Suprapubic skin (tissue), 4 donors: Measurements from ENCODE around the gene ABCF3. TPM values are rescaled to one million over a fixed set of nuclear protein-coding genes. Genes with fewer than 3 reads are reported as not detected.

Source experiments
- DNase-seq, 2 donors: peaks; one replicate each; pipeline ENCODE4 v3.0.0-alpha.2; 2019; ENCODE audit warnings: low spot score in 2 of 2
- H3K27ac ChIP-seq: fragments of 200-600 bp; sonication (generic); one replicate; pipeline ENCODE4 v1.5.1; 2019
- H3K27me3 ChIP-seq: fragments of 200-600 bp; sonication (generic); one replicate; pipeline ENCODE4 v1.5.1; 2019
- H3K36me3 ChIP-seq: fragments of 200-600 bp; sonication (generic); one replicate; pipeline ENCODE4 v1.5.1; 2019
- H3K4me1 ChIP-seq: fragments of 200-600 bp; sonication (generic); one replicate; pipeline ENCODE4 v1.5.1; 2019
- H3K4me3 ChIP-seq: fragments of 200-600 bp; sonication (generic); one replicate; pipeline ENCODE4 v1.5.1; 2019; ENCODE audit warnings: mild to moderate bottlenecking
- H3K9me3 ChIP-seq: fragments of 200-600 bp; sonication (generic); one replicate; pipeline ENCODE4 v1.5.1; 2019
- EP300 ChIP-seq: sonication (generic); formaldehyde crosslinking; IDR thresholded peaks from one replicate; pipeline ENCODE4 v1.6.1; 2017; ENCODE audit warnings: antibody characterized with exemption
- POLR2A ChIP-seq, 2 donors: fragments of 450-650 bp; IDR thresholded peaks; one replicate each; pipeline ENCODE4 v1.6.1; 2017; ENCODE audit warnings: antibody characterized with exemption in 2 of 2, mild to moderate bottlenecking in 2 of 2, moderate library complexity in 2 of 2
- POLR2AphosphoS5 ChIP-seq, 3 donors: sonication (generic); formaldehyde crosslinking; IDR thresholded peaks; one replicate each; pipeline ENCODE4 v1.6.1; 2017; ENCODE audit warnings: antibody characterized with exemption in 3 of 3
- WGBS: methylation state at CpG from one replicate; pipeline ENCODE4 v1.1.5; 2018; 5-methylcytosine and 5-hydroxymethylcytosine counted together
- total RNA-seq, 4 donors: library from RNA; depleted of rRNA; stranded (reverse); fragments of >200 nt; gene quantifications; one replicate each; pipeline ENCODE4 v1.1.0, GENCODE V29; 2016
- TF ChIP-seq, protein P1 (sequence below), 2 donors: fragments of 200-600 bp in 1 of 2; fragments of 450-650 bp in 1 of 2; sonication (generic) in 1 of 2; IDR thresholded peaks; one replicate each; pipeline ENCODE4 v1.5.1; 2016 to 2019; ENCODE audit warnings: antibody characterized with exemption in 2 of 2, mild to moderate bottlenecking in 1 of 2, moderate library complexity in 1 of 2

Gene ABCF3
- total RNA-seq, 4 donors from 2014 or later: 44.8 to 121 (median 71.1) TPM

DNA sequence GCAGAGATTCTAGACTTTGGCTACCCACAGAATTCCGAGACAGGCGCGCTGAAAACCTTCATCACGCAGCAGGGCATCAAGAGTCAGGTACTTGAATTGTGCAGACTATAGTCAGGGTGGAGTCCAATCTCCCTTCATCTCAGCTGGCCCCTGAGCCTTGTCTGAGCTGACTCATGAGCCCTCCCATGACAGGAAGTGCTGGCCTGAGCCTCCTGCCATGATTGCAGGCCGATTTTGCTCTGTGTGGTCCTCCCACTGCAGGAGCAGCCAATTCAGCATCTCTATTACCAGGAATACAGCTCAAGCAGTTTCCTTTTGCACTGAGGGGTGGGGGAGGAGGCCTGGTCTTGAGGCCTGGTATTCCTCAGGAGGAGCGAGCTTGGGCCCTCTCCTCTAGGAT, 5.8 kb upstream of the ABCF3 start:
- H3K27me3 ChIP-seq: no peaks in the 10 kb centered on the region
- H3K9me3 ChIP-seq: no peaks in the 10 kb centered on the region
- no peak for DNase-seq
- TF ChIP-seq POLR2AphosphoS5 (IDR thresholded peaks at IDR 0.05): no peak
- TF ChIP-seq EP300: no peak
- TF ChIP-seq POLR2A (IDR thresholded peaks at IDR 0.05): no peak
- TF ChIP-seq, protein P1, sequence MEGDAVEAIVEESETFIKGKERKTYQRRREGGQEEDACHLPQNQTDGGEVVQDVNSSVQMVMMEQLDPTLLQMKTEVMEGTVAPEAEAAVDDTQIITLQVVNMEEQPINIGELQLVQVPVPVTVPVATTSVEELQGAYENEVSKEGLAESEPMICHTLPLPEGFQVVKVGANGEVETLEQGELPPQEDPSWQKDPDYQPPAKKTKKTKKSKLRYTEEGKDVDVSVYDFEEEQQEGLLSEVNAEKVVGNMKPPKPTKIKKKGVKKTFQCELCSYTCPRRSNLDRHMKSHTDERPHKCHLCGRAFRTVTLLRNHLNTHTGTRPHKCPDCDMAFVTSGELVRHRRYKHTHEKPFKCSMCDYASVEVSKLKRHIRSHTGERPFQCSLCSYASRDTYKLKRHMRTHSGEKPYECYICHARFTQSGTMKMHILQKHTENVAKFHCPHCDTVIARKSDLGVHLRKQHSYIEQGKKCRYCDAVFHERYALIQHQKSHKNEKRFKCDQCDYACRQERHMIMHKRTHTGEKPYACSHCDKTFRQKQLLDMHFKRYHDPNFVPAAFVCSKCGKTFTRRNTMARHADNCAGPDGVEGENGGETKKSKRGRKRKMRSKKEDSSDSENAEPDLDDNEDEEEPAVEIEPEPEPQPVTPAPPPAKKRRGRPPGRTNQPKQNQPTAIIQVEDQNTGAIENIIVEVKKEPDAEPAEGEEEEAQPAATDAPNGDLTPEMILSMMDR (IDR thresholded peaks at IDR 0.05): no peak
- no peak overlapping the region for H3K4me3 ChIP-seq
- peaks cover 31% of the 10 kb centered on the region for H3K4me1 ChIP-seq
- 89% methylated on average over 6 of the region's 6 CpGs for WGBS
- H3K27ac ChIP-seq: no peak overlapping the region
- peaks cover 75% of the 10 kb centered on the region for H3K36me3 ChIP-seq

GRCh38 chr3:184181596-184181995, 4.4 kb upstream of the ABCF3 start:
- Histone ChIP-seq H3K4me1 (peaks cover 25% of the 10 kb centered on the region), H3K9me3 (no peaks in the 10 kb centered on the region), H3K27me3 (no peaks in the 10 kb centered on the region), H3K27ac (no peak overlapping the region), H3K36me3 (peaks cover 75% of the 10 kb centered on the region), H3K4me3 (no peak overlapping the region)
- WGBS: 99% methylated on average over 8 of the region's 9 CpGs
- DNase-seq: no peak
- TF ChIP-seq, protein P1 (IDR thresholded peaks at IDR 0.05): no peak
- TF ChIP-seq EP300 (no peak), POLR2AphosphoS5 (IDR thresholded peaks at IDR 0.05) (no peak), POLR2A (IDR thresholded peaks at IDR 0.05) (no peak)

DNA sequence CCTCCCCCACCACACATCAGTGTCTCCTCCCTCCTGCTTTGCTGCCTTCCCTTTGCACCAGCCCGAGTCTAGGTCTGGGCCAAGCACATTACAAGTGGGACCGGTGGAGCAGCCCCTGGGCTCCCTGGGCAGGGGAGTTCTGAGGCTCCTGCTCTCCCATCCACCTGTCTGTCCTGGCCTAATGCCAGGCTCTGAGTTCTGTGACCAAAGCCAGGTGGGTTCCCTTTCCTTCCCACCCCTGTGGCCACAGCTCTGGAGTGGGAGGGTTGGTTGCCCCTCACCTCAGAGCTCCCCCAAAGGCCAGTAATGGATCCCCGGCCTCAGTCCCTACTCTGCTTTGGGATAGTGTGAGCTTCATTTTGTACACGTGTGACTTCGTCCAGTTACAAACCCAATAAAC, 2.3 kb upstream of the ABCF3 start:
- TF ChIP-seq POLR2AphosphoS5 (IDR thresholded peaks at IDR 0.05) (no peak), EP300 (no peak), POLR2A (IDR thresholded peaks at IDR 0.05) (no peak)
- TF ChIP-seq, protein P1 (IDR thresholded peaks at IDR 0.05): no peak
- H3K36me3 ChIP-seq: peaks cover 62% of the 10 kb centered on the region
- peaks cover 29% of the 10 kb centered on the region for H3K4me1 ChIP-seq
- WGBS: 79% methylated on average over 5 of the region's 5 CpGs
- H3K27me3 ChIP-seq: no peaks in the 10 kb centered on the region
- no peaks in the 10 kb centered on the region for H3K9me3 ChIP-seq
- no peak for DNase-seq
- no peak overlapping the region for H3K4me3 ChIP-seq
- H3K27ac ChIP-seq: no peak overlapping the region

GRCh38 chr3:184184546-184185230, 1.3 kb upstream of the ABCF3 start:
- DNase-seq: no peak
- Histone ChIP-seq H3K27ac (no peak overlapping the region), H3K27me3 (no peaks in the 10 kb centered on the region), H3K9me3 (no peaks in the 10 kb centered on the region), H3K36me3 (peaks cover 62% of the 10 kb centered on the region), H3K4me1 (peaks cover 29% of the 10 kb centered on the region), H3K4me3 (no peak overlapping the region)
- WGBS: 94% methylated on average over 18 of the region's 18 CpGs
- TF ChIP-seq, protein P1 (IDR thresholded peaks at IDR 0.05): no peak
- TF ChIP-seq POLR2A (IDR thresholded peaks at IDR 0.05) (no peak), POLR2AphosphoS5 (IDR thresholded peaks at IDR 0.05) (no peak), EP300 (no peak)

DNA sequence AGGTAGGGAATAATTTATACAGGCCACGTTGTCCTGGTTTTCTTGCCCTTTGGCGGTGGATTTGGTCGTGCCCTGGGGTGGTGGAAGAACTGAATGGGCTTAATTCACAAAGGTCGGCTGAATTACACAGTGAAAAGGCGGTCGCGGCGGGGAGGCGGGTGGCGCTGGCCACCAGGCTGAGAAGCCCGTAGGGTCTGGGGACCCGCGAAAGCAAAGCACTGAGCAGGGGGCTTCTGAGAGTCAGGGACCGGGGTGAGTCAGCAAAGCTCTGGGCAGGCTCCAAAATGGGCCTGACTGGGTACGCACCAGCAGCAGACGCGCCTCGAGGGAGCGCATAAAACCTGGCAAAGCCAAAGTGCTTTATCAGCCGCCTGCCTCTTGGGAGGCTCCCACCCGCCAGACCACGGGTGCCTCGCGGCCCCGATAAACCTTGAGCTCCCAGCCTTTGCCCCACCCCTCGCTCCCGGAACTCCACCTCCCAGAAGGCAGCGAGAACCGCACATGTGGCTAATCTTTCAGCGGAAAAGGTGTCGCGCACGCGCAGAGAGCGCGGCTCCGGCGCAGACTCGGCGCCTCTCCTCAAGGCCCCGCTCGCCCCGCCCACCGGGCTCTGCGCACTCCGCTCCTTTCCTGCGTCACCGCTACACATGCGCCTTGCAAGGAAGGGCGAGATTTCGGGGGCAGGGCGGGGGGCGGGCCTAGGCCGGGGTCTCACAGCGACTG, 377 bp upstream of the ABCF3 start:
- Histone ChIP-seq H3K27ac (peak overlapping the region; percentile 70), H3K27me3 (no peaks in the 10 kb centered on the region), H3K36me3 (peaks cover 61% of the 10 kb centered on the region), H3K4me3 (peak overlapping the region; percentile 87), H3K9me3 (no peaks in the 10 kb centered on the region), H3K4me1 (peaks cover 29% of the 10 kb centered on the region)
- peak; percentile 99 to 100 for DNase-seq
- TF ChIP-seq POLR2A (IDR thresholded peaks at IDR 0.05) (no peak), POLR2AphosphoS5 (IDR thresholded peaks at IDR 0.05) (no peak), EP300 (no peak)
- TF ChIP-seq, protein P1 (IDR thresholded peaks at IDR 0.05): no peak
- WGBS: 3% methylated on average over 28 of the region's 55 CpGs
